GM21825 (cell line): ENCODE results near the gene CCSER1.
A peak's percentile ranks its signal among the peaks of the same experiment; 100 is the strongest.
"Not testable (repeated sequence)": the region's sequence is repeated elsewhere in the genome, so short reads cannot be mapped to it uniquely, and the experiment has no call there.

ENCODE experiments used
- ATAC-seq: cut with Tn5 transposase; IDR thresholded peaks from one replicate; pipeline ENCODE4 v1.9.1; 2021; ENCODE audit warnings: mild to moderate bottlenecking, moderate library complexity; ENCODE audit not compliant: unreplicated experiment

The CCSER1 gene

GRCh38 chr4:90996813-90997212, 869.6 kb downstream of the CCSER1 start:
- ATAC-seq: peak; percentile 55

DNA sequence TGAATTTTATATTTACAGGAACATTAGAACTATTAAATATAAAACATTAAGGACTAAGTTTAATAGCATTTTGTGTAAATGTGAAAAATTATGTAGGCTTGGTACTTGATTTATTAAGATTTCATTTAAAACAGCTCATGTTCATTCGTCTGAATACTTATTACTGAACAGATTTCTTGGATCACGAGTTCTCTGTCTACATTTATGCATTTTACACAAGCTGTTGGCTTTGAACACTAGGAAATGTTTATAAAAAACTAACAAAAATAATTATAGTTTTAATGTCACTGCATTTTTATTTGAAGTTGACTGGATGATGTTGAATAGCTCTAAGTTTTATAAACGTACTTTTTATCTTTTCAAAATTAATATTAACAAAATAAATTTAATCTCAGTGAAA, 888.7 kb downstream of the CCSER1 start:
- no peak for ATAC-seq

DNA sequence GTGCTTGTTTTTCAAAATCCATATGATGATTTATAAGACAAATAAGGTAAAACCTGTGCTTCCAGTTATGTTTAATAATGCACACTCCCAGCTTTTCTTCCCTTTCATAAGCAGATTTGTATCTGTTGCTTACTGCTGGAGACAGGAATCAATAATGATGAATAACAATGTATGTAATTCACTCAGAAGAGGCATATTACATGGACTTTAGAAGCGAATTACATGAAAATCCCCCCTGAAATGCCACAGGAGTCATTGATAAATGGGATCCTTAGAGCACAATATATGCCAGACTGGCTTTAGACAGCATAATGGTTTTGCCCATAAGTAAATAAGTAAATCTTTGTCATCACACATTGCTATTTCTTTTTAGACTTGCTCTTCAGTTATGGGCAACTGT, 892.3 kb downstream of the CCSER1 start:
- no peak for ATAC-seq

DNA sequence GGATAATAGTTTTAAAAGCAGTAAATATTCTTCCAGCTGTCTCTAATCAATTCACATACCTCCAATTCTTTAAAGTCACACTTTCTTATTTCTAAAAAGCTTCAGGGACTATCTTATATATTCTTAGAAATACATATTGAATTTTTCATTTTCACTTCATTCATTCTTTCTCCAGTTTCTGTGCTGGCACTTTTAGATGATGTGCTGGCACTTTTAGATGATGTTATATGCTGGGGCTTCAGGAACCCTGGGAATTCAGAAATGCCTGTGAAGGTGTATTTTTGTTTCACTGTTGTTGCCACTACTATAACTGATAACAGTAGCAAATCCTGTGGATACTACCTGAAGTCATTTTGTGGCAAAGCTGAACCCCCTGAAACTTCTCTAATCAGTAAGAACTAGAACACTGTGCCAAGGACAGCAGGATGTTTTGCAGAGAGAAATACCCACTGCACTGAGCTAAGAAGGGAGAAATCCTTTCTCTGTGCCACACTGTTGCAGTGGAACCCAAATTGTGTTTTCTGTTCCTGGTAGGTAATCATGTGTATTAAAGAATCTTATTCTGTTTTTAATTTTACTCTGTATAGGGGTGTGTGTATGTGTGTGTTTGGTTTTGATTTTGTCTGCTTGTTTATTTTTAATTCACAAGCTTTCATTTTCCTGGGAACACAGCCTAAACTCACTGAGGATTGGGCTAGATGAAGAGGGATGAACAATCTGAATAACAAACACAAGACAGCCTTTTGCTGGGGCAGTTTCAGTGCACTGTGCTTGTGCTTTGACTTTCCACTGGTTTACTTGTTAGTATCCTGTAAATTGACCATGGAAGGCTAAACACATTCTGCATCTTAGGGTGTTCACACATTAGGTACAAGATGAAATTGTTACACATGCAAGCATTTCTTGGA, 898.3 kb downstream of the CCSER1 start:
- no peak for ATAC-seq

DNA sequence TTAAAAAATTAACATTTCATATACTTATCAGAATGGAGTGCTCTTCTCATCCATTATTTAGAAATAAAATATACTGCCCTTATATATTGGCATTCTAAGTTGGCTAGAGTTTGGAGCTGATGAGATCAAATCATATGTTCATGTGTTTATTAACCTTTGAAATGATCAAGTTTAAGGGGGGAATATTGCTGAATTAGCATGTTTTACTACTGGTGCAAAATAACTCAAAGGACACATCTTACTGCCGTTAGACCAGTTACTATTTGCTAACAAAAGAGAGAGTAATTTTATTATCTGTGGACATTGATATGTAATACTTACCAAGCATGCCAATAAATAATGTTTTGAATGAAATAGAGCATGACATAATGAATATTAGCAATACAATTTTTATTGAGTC, 901.0 kb downstream of the CCSER1 start:
- no peak for ATAC-seq

DNA sequence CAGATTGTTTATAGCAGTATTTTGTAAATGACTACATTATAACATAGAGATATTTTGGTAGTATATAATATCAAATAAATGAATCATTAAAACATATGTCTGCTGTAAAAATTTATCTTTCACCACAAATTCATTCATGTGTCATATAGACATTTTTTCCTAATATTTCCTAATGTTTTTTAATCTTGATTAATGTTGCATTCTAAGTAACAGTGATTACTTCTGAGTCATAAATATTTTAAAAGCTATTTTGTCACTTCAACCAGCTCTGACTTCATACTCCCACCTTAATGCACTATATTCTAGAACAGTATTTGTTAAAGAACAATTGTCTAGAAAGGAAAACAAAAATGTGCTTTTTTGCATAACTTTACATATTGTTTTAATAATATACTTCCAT, 904.6 kb downstream of the CCSER1 start:
- no peak for ATAC-seq

DNA sequence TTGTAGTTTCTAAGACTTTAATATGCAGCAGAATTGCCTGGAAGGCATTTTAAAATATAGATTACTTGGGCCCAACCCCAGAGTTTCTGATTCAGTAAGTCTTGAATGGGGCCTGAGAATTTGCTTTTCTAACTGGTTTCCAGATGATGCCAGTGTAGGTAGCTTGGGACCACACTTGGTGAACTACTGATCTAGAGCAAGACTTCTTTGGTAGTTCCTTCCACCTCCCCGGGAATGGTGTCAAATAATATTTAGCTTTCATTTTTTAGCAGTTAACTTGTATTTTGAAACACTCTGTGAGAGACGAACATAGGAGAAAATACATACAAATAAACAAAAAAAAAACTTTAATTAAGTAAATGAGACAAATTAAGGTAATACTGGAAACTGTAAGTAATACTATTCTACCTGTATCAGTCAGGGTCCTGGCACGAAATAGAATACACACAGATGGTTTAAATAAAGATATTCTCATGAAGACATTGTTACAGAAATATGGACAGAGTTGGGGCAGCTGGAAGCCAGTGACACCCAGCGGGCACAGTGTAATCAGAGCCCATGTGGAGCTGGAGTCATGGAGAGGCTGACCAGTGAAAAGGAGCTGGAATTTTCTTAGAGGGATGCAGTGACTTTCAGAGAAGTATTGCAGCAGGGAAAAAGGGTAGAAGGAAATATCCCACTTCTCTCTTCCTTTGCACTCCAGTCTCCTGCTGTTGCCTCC, 905.7 kb downstream of the CCSER1 start:
- ATAC-seq: no peak

DNA sequence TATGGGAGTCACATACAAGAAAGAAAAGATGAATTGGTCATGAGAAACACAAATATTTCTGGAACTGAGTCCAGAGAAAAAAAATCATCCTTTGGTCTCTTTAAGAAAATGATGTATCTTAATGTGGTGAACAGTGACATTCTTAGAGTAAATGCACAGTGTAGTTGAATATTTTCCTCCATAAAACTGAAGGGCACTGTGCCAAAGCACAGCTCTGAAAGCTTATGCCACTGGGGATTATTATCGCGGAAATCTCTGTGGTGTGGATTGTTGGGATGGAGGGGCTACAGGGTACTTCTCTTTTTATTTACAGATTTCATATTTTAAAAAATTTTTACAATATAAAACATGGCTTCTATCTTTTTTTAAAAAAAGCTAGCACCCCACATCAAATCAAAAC, 908.1 kb downstream of the CCSER1 start:
- ATAC-seq: no peak

GRCh38 chr4:91037951-91038350, 910.8 kb downstream of the CCSER1 start:
- no peak for ATAC-seq

- no peak for ATAC-seq
Observed at GRCh38 chr4:91057871-91058270, 930.7 kb downstream of the CCSER1 start.

DNA sequence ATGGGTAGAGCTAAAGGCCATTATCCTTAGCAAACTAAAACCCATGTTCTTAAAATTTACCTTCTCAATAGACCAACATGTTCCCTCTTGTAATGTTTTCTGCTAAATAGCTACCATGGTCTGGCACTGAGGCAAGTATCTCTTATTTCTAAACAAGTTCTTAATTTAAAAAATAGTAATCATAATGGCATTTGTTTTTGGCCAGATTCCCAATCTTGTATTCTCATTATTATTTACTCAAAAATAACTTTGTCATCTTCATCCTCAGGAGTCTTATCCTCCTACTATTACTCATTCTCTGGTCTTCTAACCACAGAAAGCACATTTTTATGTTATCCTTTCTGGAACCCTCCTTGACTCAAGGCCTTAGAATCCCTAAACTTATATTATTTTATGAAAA, 931.2 kb downstream of the CCSER1 start:
- no peak for ATAC-seq

DNA sequence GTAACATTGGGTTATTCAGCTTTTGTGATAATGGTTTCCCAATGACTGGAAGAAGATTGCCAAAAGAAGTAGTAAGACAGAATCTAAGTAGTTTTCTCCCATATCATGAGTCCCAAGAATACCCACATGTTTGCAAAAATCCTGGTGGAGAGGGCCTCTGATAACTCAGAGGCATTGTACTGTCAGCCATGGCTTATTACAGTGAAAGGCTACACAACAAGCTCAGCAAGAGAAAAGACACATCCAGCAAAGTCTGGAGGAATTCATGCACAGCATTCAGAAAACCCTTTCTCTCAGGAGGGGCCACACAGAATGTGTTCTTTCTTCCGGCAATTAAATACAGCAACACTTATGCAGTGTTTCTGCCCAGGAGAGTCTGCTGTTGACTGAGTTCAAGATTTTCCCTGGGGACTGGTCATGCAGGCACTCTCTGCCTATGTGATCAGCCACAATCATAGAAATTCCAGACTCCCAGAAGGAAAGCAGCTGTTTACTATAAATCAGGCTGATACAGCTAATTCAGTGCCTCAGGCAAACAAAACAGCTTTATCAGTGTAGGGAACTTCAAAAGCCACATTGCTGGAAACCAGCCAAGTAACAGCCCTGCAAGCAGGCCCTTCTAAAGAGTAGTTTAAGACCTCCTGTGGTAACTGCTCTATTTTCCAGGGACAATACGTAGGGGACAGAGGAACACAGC, 937.1 kb downstream of the CCSER1 start:
- ATAC-seq: no peak

DNA sequence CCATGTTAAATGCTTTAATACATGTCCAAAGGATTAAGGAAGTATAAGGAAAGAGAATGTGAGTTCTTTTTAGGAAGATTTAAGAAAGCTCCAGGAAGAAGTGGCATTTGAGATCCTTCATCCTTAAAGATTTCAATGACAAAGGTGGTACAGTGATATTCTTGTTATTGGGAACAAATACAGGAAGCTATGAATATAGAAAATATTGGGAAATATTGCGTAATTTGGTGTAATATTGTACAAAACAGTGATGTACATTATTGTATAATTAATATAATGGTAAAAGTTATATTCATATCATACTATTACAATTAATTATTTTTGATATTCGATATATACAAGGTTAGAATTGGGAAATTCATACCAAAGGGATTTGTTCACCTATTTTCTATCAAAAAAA, 937.9 kb downstream of the CCSER1 start:
- ATAC-seq: no peak

DNA sequence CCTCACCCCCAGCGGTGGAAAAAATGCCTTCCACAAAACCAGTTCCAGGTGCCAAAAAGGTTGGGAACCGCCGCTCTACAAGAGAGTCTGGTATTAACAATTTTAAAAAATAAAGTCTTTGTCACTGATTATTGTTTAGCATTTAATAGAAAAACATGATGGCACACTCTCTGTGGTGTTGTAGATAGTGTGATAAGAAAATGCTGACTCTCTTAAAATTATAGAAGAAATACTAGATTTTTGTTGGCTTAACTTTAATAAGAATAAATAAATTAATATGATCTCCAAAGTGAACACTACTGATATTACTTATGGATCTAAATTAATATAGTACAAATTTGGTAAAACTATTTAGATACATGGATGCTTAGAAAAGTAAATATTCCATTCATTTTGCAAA, 943.5 kb downstream of the CCSER1 start:
- ATAC-seq: no peak

DNA sequence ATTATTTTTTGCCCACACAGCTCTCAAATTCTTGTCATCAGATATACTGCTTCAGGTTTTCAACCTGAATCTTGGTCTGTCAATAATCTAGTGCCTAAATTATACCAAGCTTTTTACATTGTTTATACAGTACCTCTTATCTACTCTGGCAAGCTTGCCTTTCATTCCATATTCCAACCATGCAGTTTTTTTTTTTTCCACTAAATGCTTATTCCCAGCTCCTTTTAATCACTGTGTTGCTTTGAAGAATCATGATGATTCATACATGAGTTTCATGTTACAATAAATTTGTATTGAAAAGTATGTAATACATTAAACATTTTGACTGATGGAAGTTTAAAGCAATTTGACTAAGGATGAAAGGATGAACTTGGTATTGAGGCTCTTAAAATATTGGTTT, 949.0 kb downstream of the CCSER1 start:
- no peak for ATAC-seq

DNA sequence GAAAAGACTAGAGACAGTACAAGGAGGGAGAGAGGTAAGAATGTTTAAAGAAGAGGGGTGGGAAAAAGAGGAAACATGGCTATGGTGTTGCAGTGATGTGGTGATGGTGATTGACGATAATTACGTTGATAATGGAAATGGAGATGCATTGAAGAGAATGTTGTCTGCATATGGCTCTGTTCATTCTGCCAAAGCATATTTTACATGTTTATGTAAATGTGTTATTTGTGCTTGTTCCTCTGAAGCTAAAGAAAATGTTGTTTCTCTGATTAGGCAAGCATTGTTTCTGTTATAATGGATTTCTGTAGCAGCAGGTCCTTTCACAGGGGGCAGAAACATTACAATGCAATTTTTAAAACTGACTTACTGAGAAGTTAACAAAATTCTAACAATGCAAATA, 958.8 kb downstream of the CCSER1 start:
- ATAC-seq: no peak

GRCh38 chr4:91087743-91088142, 960.5 kb downstream of the CCSER1 start:
- ATAC-seq: no peak

- no peak for ATAC-seq
Observed at GRCh38 chr4:91089178-91089577, 962.0 kb downstream of the CCSER1 start.

DNA sequence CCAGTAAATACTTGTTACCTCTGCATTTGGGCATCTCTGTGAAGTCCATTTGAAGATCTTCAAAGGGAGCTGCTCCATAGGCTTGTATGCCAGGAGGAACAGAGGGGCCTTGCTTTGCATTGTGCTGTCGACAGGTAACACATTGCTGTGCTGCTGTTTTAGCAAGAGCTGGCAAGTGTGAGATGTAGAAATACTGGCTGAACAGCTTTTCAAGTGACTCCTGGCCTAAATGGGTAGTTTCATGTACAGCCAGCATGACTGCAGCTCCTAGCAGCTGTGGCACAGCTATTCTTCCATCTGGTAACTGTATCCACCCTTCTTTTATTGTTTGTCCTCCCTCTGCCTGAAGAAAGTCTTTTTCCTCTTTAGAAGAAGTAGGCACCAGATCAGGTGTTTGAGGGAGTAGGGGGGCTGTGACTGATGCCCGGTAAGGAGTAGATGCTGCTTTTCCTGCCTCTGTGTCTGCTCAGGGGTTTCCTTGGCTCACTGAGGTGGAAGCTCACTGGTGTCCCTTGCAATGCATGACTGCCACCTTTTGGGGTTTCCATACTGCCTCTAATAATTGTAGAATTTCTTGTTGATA, 965.3 kb downstream of the CCSER1 start:
- ATAC-seq: no peak

DNA sequence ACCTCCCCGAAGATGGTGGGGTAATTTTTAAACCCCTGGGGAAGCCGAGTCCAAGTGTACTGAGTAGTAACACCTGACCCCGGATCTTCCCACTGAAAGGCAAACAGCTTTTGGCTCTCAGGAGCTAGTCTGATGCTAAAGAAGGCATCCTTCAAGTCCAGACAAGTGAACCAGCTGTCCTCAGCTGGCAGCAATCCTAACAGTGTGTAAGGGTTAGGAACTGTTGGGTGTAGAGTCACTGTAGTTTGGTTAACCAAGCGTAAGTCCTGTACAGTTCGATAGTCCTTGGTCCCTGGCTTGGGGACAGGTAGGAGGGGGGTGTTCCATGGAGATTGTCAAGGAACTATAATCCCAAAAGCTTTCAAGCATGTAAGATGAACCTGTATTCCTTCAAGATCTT, 967.0 kb downstream of the CCSER1 start:
- not testable (repeated sequence) for ATAC-seq

GRCh38 chr4:91099666-91100065, 972.5 kb downstream of the CCSER1 start:
- ATAC-seq: no peak
